T-helper 1 cell treated with Interleukin-12 subunit alpha and Interleukin-12 subunit beta and Interleukin-4 antibody, amounts not matched to agents 30 ng/mL and 1 ng/mL, for 36 hours (primary cell): ENCODE data around the gene EPHA6. TPM values are rescaled to one million over a fixed set of nuclear protein-coding genes. Genes with fewer than 3 reads are reported as not detected.

Experiments
- intact Hi-C: fragments of 100-400 bp; cut with micrococcal nuclease; formaldehyde crosslinking; loops from one replicate; pipeline ENCODE4 v1.15.1; 2024
- total RNA-seq: library from RNA; stranded (reverse); gene quantifications from 2 replicates; pipeline ENCODE4 v1.2.3, GENCODE V29; 2022

EPHA6 gene
- total RNA-seq, 1 donor from 2014 or later = not detected

DNA sequence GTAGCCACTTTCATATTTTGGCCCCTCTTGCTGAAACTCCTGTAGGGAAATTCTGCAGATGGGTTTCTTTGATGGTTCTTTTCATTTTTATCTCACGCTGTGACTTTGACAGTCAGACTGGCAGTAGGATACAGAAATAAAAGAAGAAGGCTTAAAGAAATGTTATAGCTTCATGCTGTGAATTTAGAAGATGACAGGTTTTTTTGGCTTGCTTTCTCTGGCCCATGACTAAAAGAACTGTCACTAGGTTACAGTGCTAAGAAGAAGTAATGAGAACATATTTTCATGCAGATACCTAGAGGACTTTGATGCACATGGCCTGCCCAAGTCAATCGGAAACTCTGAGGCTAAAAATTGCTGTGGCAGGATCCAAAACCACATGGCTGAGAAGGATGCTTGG, 334.5 kb downstream of the EPHA6 start:
- intact Hi-C loops = no loop called here

DNA sequence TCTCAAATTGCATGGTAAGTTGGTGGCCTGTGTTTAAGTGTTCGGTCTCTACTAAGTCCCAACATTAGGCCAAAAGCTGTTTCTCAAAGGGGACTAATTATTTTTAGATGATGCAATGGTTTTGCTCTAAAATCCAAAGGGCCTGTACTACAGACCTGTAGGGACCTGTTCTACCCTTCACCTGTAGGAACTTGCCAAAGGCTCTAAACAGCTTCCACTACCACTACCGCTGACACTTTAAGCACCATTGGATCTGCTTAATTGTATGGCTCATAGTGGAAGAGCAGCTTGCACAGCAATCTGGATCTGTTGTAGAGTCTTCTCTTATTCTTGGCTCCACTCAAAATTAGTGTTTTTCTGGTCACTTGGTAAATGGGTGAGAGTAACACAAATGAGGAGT, 346.8 kb downstream of the EPHA6 start:
- intact Hi-C loops = no loop called here

DNA sequence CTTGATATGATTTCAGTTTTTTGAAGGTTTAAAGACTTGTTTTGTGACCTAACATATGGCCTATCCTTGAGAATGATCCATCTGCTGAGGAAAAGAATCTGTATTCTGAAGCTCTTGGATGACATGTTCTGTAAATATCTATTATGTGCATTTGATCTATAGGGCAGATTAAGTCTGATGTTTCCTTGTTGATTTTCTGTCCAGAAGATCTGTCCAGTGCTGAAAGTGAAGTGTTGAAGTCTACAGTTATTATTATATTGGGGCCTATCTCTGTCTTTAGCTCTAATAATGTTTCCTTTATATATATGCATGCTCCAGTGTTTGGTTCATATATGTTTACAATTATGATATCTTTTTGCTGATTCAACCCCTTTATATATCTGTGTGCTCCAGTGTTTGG, 362.8 kb downstream of the EPHA6 start:
- intact Hi-C loops = no loop called here

DNA sequence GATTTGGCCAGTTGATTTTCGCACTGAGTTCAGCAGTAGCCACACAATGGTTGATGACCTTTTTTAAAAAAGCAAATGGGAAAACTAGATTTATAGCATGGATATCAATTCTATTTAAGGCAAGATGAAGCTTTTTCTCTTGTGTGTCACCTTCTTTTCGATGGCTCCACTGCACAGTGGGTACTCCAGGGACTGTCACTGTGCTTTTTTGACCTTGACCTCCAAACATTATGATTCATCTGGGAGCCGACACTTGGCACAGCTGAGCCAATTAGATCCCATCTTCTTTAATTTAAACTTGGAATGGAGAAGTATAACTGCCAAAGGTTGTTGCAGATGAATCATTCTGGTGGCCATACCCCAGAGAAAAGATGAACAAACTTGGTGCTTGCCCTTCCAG, 367.3 kb downstream of the EPHA6 start:
- intact Hi-C loops = no loop called here

DNA sequence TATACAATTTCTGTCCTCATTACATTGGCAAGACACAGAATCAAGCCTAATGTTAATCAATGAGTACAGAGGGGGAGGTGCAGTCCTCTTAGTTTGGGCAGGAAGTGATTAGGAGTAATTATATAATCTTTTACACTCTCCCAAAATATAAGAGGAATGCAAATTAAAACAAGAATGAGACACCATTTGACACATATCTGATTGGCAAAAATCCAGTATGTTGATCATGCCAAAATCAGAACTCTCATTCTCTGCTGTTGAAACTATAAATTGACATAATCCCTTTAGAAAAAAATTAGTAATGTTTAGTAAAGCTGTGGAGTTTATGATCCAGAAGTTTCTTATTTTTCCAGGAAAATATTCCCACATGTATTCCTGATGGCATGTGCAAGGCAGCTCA, 373.4 kb downstream of the EPHA6 start:
- intact Hi-C loops = no loop called here

DNA sequence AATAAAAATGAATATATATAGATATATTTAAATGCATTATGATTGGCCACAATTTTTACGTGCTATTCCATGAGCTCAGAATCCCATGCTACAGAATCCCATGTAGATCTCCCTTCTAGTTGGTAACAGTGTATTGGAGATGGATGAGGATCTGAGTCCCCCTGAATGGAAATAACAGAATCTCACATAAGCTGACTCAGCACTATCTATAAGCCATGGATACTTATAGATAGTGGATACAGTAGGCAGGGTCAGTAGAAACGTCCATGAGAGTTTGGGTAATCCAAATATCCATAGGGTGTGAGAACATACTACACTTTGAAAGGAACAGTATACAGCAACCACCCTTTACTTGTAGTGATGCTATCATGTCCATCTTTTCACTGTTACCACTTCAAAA, 375.4 kb downstream of the EPHA6 start:
- intact Hi-C loops = no loop called here

DNA sequence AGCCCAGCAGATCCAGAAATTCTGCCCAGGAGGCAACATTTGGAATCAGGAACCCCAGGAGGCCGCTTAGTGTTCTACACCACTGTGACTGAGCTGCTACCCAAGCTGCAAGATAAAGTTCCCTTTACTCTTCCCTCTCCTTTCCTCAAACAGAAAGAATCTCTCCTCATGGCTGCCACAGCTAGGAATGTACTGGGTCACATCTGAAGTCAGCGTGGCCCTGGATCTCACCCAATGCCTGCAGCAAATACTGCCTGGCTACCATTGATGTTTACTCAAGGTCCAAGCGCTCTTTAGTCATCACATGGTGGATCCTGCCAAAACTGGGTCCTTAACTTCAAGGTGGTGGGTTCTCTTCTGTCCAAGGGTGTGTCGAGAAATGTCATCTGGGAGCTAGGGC, 382.7 kb downstream of the EPHA6 start:
- intact Hi-C loops = no loop called here

DNA sequence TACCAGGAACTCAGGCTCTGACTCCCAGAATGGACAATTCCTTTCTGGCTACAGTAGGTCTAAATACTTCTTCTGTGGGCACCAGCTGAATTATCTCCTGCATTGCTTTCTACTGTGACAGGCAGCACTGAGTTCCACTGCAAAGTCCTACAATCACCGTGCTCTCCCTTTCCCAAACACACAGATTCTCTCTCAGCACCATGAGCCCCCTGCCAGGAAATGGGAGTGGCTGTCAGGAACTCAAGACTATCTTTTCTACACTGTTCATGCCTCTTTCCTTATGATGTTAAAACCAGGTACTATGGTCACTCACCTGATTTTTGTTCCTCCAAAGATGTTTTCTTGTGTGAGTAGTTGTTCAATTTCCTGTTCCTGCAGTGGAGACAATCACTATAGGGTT, 383.4 kb downstream of the EPHA6 start:
- intact Hi-C loops = no loop called here

DNA sequence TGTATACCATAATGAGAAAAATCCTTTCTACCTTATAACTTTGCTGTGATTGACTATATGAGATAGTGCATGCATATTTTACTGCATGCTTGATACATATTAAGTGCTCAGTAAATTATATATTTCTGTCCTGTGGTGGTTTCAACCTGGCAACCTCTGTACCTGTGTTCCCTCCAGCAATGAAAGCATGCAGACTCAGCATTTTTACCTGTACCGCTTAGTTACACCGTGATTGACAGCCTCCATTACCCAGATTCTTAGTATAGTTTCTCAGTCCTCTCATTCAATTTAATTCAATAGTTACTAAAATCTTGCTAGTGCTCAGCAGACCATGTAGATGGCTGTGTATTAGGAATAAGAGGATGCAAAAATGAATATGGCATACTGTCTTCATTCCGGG, 386.0 kb downstream of the EPHA6 start:
- intact Hi-C loops = no loop called here

DNA sequence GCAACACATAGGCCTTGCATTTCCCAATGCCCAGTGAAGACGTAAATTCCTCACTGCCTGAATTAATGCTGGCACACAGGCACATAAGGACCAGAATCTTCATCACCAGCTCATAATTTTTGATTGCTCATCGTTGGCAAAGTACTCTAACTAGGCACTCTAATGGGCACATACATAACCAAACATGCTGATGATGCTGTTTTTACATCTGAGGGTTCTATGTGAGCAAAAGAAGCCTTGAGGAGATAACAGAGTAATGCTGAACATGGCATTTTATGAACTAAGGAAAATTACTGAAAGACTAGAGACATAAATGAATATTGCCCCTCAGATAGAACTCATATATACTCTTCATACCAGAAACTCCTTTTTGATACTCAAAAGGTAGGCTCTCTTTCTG, 387.4 kb downstream of the EPHA6 start:
- intact Hi-C loops = no loop called here

DNA sequence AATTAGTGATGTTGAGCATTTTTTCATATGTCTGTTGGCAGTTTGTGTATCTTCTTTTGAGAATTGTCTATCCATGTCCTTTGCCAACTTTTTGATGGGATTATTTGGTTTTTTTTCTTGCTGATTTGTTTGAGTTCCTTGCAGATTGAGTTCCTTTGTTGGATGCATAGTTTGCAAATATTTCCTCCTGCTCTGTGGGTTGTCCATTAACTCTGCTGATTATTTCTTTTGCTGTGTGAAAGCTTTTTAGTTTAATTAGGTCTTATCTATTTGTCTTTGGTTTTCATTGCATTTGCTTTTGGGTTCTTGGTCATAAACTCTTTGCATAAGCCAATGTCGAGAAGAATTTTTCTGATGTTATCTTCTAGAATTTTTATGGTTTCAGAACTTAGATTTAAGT, 414.6 kb downstream of the EPHA6 start:
- intact Hi-C loops = no loop called here

DNA sequence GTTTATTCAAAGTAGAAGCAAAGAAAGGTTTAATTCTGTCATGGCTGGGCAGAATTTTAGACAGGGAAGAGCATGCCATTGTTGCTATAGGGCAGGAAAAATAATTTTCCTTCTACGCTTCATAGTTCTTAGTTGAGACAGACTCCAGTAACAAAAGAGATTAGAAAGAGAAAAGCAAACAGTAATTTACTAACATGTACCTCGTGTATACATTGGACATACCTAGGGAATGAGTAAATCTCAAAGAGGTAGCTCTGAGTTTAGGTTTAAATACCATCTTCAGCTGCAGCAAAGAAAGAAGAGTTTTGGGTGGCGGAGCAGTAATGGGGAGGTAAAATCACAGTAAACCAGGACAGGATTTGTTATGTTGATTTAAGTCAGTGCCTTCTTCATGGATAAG, 416.1 kb downstream of the EPHA6 start:
- intact Hi-C loops = no loop called here

DNA sequence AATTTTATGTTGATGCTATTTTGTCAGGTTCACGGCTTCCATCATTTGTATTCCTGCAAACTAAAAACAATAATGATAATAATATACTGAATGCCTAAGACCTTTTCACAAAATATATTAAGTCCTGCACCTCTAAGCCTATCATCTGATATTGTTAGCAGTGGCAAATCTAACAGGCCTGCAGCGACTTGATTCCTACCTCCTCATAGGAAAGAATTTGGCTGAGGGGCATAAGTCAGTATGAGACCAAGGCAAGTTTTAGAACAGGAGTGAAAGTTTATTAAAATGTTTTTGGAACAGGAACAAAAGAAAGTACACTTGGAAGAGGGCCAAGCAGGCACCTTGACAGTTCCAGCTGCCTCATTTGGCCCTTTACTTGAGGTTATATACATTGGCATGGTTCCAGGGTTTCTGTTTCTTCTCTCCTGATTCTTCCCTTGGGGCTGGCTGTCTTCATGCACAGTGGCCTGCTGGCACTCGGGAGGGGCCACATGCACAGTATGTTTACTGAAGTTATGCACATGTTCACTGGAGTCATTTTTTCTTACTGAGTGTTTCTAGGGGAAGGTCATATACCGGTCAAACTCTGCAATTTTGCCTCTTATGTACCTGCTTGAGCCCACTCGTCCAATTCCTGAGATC, 418.1 kb downstream of the EPHA6 start:
- intact Hi-C loops = no loop called here

DNA sequence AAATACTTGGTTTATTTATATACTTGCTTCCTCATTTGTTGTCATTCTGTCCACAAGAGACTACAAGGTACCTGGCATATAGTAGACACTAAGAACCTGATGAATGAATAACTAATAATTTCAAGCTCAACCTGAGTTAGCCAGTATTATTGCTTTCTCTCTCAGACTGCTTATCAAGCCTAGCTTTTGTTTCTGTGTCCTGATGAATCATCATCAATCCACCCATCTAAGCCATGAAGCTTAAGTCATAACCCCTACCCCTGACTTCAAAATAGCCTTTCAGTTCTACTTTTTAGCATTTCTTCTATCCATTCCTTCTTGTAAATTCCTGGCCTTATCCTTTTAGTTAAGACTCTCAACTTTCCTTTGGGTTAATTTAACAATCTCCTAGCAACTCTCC, 420.8 kb downstream of the EPHA6 start:
- intact Hi-C loops = no loop called here

DNA sequence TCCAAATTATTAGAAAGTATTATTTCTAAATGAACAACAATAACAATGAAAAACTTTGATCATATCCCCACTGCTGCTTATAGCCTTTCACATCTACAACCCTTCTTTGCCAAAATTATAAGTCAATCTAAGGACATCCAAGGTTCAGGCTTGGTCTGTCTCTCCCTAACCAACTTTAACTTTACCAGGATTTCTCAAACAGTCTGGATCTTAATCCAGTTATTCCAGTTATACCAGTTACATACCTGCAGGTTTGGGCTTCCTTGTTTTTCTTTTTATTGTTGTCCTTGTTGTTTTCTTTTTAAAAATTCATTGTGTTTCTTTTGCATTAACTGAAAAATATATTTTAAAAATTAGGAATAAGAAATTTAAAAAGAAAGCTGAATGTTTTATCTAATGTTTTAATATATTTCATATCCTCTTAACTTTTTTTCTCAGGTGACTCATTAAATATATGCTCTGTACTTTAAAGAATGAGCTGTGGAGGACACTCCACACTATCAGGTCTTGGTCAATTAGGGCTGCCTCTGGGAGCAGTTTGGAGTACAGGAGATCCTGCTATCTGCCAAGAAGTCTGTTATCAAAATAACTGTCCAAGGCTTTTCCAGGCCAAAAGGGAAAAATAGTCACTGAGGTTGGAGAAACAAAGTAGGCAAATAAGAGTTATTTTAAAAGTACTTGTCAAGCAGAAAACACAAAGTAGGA, 421.4 kb downstream of the EPHA6 start:
- intact Hi-C loops = no loop called here

DNA sequence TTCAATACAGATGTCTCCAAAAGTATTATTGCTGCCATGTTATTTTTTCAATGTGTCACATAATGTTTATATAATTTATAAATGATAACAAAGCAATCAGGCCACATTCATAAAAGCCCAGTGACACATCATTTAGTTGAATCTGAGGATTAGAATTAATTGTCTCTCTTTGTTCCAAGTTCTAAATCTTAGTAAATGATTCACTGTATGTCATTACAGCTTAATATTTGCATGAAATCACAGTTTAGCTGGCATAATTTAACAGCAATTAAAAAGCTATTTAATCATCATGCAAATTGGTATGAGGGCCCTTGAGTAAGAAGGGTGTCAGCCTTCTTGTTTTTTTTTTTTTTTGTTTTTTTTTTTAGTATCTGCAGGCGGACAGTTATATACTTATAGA, 427.0 kb downstream of the EPHA6 start:
- intact Hi-C loops = no loop called here

DNA sequence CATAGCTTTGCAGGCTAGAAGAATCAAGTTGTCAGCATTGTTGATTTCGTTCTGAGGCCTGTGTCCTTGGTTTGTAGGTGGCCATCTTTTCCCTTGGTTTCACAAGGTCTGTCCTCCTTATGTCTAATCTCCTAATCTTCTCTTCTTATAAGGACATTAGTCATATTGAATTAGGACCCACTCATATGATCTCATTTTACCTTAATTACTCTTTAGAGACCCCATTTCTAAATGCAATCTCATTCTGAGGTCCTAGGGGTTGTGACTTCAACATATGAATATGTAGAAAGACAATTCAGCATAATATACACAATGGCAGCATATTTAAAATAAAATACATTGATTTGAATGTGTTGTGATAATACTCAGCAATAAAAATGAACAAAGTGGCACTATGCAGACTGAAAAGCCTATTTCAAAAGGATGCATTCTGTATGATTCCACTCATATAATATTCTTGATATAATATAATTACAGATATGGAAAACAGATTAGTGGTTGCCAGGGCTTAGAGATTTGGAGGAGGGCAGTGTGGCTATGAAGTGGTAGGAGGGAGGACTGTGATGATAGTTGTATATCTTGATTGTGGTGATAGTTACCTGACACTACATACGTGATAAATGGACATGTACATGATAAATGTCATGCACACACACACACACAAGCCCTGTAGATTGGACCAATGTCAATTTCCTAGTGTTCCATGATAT, 431.0 kb downstream of the EPHA6 start:
- intact Hi-C loops = no loop called here

DNA sequence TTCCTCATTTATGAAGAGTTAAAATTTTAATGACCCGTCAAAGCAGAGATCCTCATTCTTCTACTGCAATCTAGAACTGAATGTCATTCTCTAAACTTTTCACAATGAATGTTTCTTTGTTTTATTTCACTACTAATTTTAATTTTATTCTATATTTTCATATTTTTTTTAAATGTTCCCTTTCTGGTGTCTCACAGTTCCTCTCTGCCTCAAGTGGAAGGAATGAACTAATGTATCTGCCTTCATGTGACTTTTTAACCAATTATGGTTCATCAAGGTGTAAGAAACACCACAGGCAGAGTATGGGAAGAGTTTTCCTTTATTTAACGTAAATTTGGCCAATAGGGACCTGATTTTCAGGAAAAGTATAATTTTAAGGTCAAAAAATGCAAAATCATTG, 441.7 kb downstream of the EPHA6 start:
- intact Hi-C loops = no loop called here

DNA sequence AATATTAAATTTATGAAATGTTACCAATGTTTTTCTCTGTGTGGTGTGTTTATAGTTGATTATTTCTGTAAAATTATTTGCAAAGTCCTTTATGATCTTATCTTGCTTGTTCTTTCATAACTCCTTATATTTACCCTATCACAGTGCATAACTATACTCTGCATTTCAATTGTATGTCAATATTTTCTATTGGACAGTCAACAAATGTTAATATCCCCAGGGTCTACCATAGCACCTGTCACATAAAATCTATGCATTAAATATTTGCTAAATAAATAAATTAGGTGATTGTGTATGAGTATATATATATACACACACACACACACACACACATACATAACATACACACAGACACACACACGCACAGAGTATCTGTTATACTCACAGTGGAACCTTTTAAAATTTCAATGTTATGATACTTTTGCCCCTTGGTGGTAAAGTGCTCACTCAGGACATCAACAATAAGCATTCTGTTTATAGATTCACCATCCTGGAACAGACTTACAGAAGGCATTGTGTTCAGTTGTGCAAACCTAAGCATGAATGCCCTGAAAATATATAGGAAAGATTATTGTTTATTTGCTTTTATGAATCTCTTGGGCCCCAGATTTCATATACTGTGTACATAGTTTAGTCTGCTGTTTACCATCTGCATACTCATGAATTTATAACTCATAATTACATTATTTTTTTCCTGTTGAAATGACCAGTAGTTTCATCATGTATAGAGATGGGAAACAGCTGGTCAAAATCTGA, 443.7 kb downstream of the EPHA6 start:
- intact Hi-C loops = no loop called here

DNA sequence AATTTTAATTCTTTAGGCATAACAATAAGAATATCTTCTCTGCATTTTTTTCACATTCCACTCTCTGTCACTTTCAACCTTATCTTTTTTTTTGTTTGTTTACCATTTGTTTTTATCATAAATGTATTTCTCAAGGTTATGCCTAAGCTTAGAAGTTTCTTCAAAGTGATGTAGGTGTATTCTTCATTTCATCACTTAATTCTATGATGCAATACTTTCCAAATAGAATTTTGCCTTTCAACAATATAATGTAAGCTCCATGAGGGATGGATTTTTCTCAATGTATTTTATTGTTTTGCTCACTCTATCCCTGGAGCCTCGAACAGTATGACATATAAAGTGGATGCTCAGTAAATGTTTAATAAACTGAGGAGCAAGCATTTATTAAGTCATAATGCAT, 444.9 kb downstream of the EPHA6 start:
- intact Hi-C loops = no loop called here

DNA sequence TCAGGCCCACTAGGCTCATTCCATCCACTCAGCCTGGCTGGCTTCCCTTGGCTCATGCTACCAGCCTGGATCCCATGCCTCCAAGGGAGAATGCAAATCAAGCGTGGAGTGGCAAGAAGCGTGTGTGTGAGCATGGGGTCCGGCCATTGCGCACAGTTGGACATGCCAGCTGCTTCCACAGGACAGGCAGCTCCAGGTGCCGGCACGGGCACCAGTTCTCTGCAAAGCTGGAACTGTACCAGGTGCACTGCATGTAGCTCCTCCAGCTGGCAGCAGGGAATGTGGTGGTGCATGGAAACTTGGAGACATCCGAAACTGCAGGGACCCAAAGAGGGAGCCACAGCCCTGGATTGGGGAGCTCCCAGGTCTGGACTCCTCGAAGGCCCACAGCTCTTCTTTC, 449.8 kb downstream of the EPHA6 start:
- intact Hi-C loops = no loop called here
